ENCODE measurements around the gene ID2.

ID2 gene

GRCh38 chr2:8647462-8647857 is 34.4 kb upstream of the ID2 start:
- no peak for DNase-seq (ENCODE audit: low read depth, low spot score)

- DNase-seq (ENCODE audit: low read depth, low spot score): no peak
Measured at GRCh38 chr2:8648441-8649213, 33.2 kb upstream of the ID2 start.

- DNase-seq (ENCODE audit: low read depth, low spot score): no peak
Measured at GRCh38 chr2:8649718-8650117, 32.1 kb upstream of the ID2 start.

GRCh38 chr2:8650256-8650655 is 31.6 kb upstream of the ID2 start:
- DNase-seq (ENCODE audit: low read depth, low spot score): no peak

- no peak for DNase-seq (ENCODE audit: low read depth, low spot score)
Measured at GRCh38 chr2:8652774-8653426, 29.0 kb upstream of the ID2 start.

GRCh38 chr2:8653485-8653884 is 28.4 kb upstream of the ID2 start:
- no peak for DNase-seq (ENCODE audit: low read depth, low spot score)

GRCh38 chr2:8654041-8654440 is 27.8 kb upstream of the ID2 start:
- DNase-seq (ENCODE audit: low read depth, low spot score): no peak

GRCh38 chr2:8654483-8654882 is 27.4 kb upstream of the ID2 start:
- DNase-seq (ENCODE audit: low read depth, low spot score): no peak

GRCh38 chr2:8656160-8656641 is 25.7 kb upstream of the ID2 start:
- no peak for DNase-seq (ENCODE audit: low read depth, low spot score)

GRCh38 chr2:8656811-8657210 is 25.0 kb upstream of the ID2 start:
- no peak for DNase-seq (ENCODE audit: low read depth, low spot score)

- no peak for DNase-seq (ENCODE audit: low read depth, low spot score)
Measured at GRCh38 chr2:8657423-8658062, 24.3 kb upstream of the ID2 start.

- DNase-seq (ENCODE audit: low read depth, low spot score): no peak
Measured at GRCh38 chr2:8658064-8658862, 23.6 kb upstream of the ID2 start.

- no peak for DNase-seq (ENCODE audit: low read depth, low spot score)
Measured at GRCh38 chr2:8659092-8659734, 22.6 kb upstream of the ID2 start.

GRCh38 chr2:8659735-8660492 is 21.9 kb upstream of the ID2 start:
- DNase-seq (ENCODE audit: low read depth, low spot score): no peak

- no peak for DNase-seq (ENCODE audit: low read depth, low spot score)
Measured at GRCh38 chr2:8661235-8661634, 20.6 kb upstream of the ID2 start.

- DNase-seq (ENCODE audit: low read depth, low spot score): no peak
Measured at GRCh38 chr2:8661736-8662135, 20.1 kb upstream of the ID2 start.

GRCh38 chr2:8662239-8662879 is 19.5 kb upstream of the ID2 start:
- DNase-seq (ENCODE audit: low read depth, low spot score): no peak

GRCh38 chr2:8663997-8664396 is 17.9 kb upstream of the ID2 start:
- DNase-seq (ENCODE audit: low read depth, low spot score): no peak

GRCh38 chr2:8666581-8666980 is 15.3 kb upstream of the ID2 start:
- DNase-seq (ENCODE audit: low read depth, low spot score): no peak

GRCh38 chr2:8667896-8668512 is 13.9 kb upstream of the ID2 start:
- DNase-seq (ENCODE audit: low read depth, low spot score): no peak
